Non-pigmented ciliary epithelial cell (primary cell): ENCODE measurements around the gene SLC25A38.

Experiments
- DNase-seq: peaks from one replicate; pipeline ENCODE4 v3.0.0-alpha.2; 2010; ENCODE audit warnings: low read depth

SLC25A38 gene

GRCh38 chr3:39376959-39377634 is 6.1 kb upstream of the SLC25A38 start:
- no peak for DNase-seq

GRCh38 chr3:39378088-39378487 is 5.1 kb upstream of the SLC25A38 start:
- no peak for DNase-seq

GRCh38 chr3:39378957-39379777 is 4.0 kb upstream of the SLC25A38 start:
- no peak for DNase-seq

- no peak for DNase-seq
These were observed 3.4 kb upstream of the SLC25A38 start for GRCh38 chr3:39379778-39380155.

- no peak for DNase-seq
These were observed 1.7 kb upstream of the SLC25A38 start for GRCh38 chr3:39381432-39381831.

- peak; percentile 53 for DNase-seq
These were observed 903 bp downstream of the SLC25A38 start for GRCh38 chr3:39383881-39384664.

GRCh38 chr3:39384665-39385000 is 1.5 kb downstream of the SLC25A38 start:
- no peak for DNase-seq

- no peak for DNase-seq
These were observed 2.4 kb downstream of the SLC25A38 start for GRCh38 chr3:39385456-39386090.

- DNase-seq = no peak
These were observed 3.1 kb downstream of the SLC25A38 start for GRCh38 chr3:39386318-39386717.

GRCh38 chr3:39387411-39387975 is 4.3 kb downstream of the SLC25A38 start:
- no peak for DNase-seq

- no peak for DNase-seq
These were observed 5.0 kb downstream of the SLC25A38 start for GRCh38 chr3:39388153-39388552.

- no peak for DNase-seq
These were observed 5.6 kb downstream of the SLC25A38 start for GRCh38 chr3:39388741-39389248.

- no peak for DNase-seq
These were observed 7.0 kb downstream of the SLC25A38 start for GRCh38 chr3:39390181-39390580.

- no peak for DNase-seq
These were observed 13.5 kb downstream of the SLC25A38 start for GRCh38 chr3:39396690-39397089.

GRCh38 chr3:39398700-39399099 is 15.5 kb downstream of the SLC25A38 start:
- no peak for DNase-seq

- DNase-seq = no peak
These were observed 18.8 kb downstream of the SLC25A38 start for GRCh38 chr3:39401983-39402382.

- no peak for DNase-seq
These were observed 21.9 kb downstream of the SLC25A38 start for GRCh38 chr3:39404943-39405686.

GRCh38 chr3:39405687-39406367 is 22.7 kb downstream of the SLC25A38 start:
- no peak for DNase-seq

- DNase-seq = peak; percentile 89
These were observed 23.4 kb downstream of the SLC25A38 start, which contains the start of gene RPSA for GRCh38 chr3:39406368-39407258. Gene RPSA, plus strand, starts transcription at chr3:39406720. Its CDS starts 934 bp downstream, at chr3:39407654.
